Mononuclear cell (primary cell): ENCODE results near the gene EMX1. TPM values are rescaled to one million over a fixed set of nuclear protein-coding genes. Genes with fewer than 3 reads are reported as not detected.

Source experiments
- H3K27me3 ChIP-seq: 2 replicates; pipeline ENCODE4 v1.6.0; 2011; ENCODE audit warnings: low read length, control low read depth; ENCODE audit not compliant: insufficient read depth
- H3K4me1 ChIP-seq: 2 replicates; pipeline ENCODE4 v1.5.1; 2011; ENCODE audit warnings: mild to moderate bottlenecking, low read length, control low read depth; ENCODE audit not compliant: insufficient read depth
- H3K4me3 ChIP-seq: 2 replicates; pipeline ENCODE4 v1.5.1; 2011; ENCODE audit warnings: mild to moderate bottlenecking, low read length, moderate library complexity
- H3K9me3 ChIP-seq: 2 replicates; pipeline ENCODE4 v1.5.1; 2011; ENCODE audit warnings: low read depth, mild to moderate bottlenecking, control low read depth, low read length
- total RNA-seq: library from RNA; depleted of rRNA; stranded (reverse); fragments of >200 nt; gene quantifications from one replicate; pipeline ENCODE4 v1.2.3, GENCODE V29; 2012

EMX1 gene
- total RNA-seq: not detected

- Histone ChIP-seq H3K9me3 (no peaks in the 10 kb centered on the region), H3K27me3 (peaks cover 91% of the 10 kb centered on the region), H3K4me3 (peak within 1 kb of the TSS; percentile 6), H3K4me1 (peaks cover 51% of the 10 kb centered on the region)
These were observed at the start of gene EMX1 for GRCh38 chr2:72917138-72917876. Gene EMX1 (plus strand): TSS chr2:72917519. CDS start chr2:72917853, 334 bp downstream.

GRCh38 chr2:72871060-72871459 lies 46.3 kb upstream of the EMX1 start:
- Histone ChIP-seq H3K9me3 (no peaks in the 10 kb centered on the region), H3K4me3 (no peak overlapping the region), H3K4me1 (no peaks in the 10 kb centered on the region), H3K27me3 (peaks cover 65% of the 10 kb centered on the region)

GRCh38 chr2:72871880-72872279 lies 45.4 kb upstream of the EMX1 start:
- no peak overlapping the region for H3K4me3 ChIP-seq
- no peaks in the 10 kb centered on the region for H3K4me1 ChIP-seq
- no peaks in the 10 kb centered on the region for H3K9me3 ChIP-seq
- peaks cover 66% of the 10 kb centered on the region for H3K27me3 ChIP-seq

GRCh38 chr2:72883356-72883962 lies 33.9 kb upstream of the EMX1 start:
- Histone ChIP-seq H3K9me3 (no peaks in the 10 kb centered on the region), H3K4me1 (peaks cover 16% of the 10 kb centered on the region), H3K27me3 (peaks cover 56% of the 10 kb centered on the region), H3K4me3 (no peak overlapping the region)

GRCh38 chr2:72886505-72887031 lies 30.8 kb upstream of the EMX1 start:
- peaks cover 24% of the 10 kb centered on the region for H3K4me1 ChIP-seq
- no peaks in the 10 kb centered on the region for H3K9me3 ChIP-seq
- H3K4me3 ChIP-seq: no peak overlapping the region
- H3K27me3 ChIP-seq: peaks cover 52% of the 10 kb centered on the region

- Histone ChIP-seq H3K9me3 (no peaks in the 10 kb centered on the region), H3K4me1 (peaks cover 26% of the 10 kb centered on the region), H3K4me3 (peak within 1 kb of the TSS; percentile 41), H3K27me3 (peaks cover 48% of the 10 kb centered on the region)
These were observed 30.1 kb upstream of the EMX1 start, which contains the start of gene SPR for GRCh38 chr2:72887032-72887739. Gene SPR (plus strand): TSS chr2:72887408. CDS start chr2:72887433, 25 bp downstream.

GRCh38 chr2:72887740-72888437 lies 29.4 kb upstream of the EMX1 start:
- peaks cover 44% of the 10 kb centered on the region for H3K27me3 ChIP-seq
- H3K9me3 ChIP-seq: no peaks in the 10 kb centered on the region
- H3K4me3 ChIP-seq: peak overlapping the region; percentile 41
- H3K4me1 ChIP-seq: peaks cover 26% of the 10 kb centered on the region

GRCh38 chr2:72888438-72889202 lies 28.7 kb upstream of the EMX1 start:
- peaks cover 37% of the 10 kb centered on the region for H3K27me3 ChIP-seq
- no peaks in the 10 kb centered on the region for H3K9me3 ChIP-seq
- no peak overlapping the region for H3K4me3 ChIP-seq
- peaks cover 26% of the 10 kb centered on the region for H3K4me1 ChIP-seq

- peaks cover 36% of the 10 kb centered on the region for H3K27me3 ChIP-seq
- H3K4me1 ChIP-seq: peaks cover 26% of the 10 kb centered on the region
- no peaks in the 10 kb centered on the region for H3K9me3 ChIP-seq
- no peak overlapping the region for H3K4me3 ChIP-seq
These were observed 27.3 kb upstream of the EMX1 start for GRCh38 chr2:72889991-72890390.

- H3K27me3 ChIP-seq: peaks cover 28% of the 10 kb centered on the region
- no peak overlapping the region for H3K4me3 ChIP-seq
- no peaks in the 10 kb centered on the region for H3K9me3 ChIP-seq
- peaks cover 26% of the 10 kb centered on the region for H3K4me1 ChIP-seq
These were observed 26.1 kb upstream of the EMX1 start for GRCh38 chr2:72891091-72891818.

GRCh38 chr2:72892506-72893173 lies 24.7 kb upstream of the EMX1 start:
- Histone ChIP-seq H3K4me3 (no peak overlapping the region), H3K9me3 (no peaks in the 10 kb centered on the region), H3K27me3 (peaks cover 20% of the 10 kb centered on the region), H3K4me1 (peaks cover 18% of the 10 kb centered on the region)

- Histone ChIP-seq H3K4me3 (no peak overlapping the region), H3K4me1 (peaks cover 10% of the 10 kb centered on the region), H3K27me3 (peaks cover 19% of the 10 kb centered on the region), H3K9me3 (no peaks in the 10 kb centered on the region)
These were observed 23.6 kb upstream of the EMX1 start for GRCh38 chr2:72893594-72894319.

GRCh38 chr2:72894514-72894913 lies 22.8 kb upstream of the EMX1 start:
- H3K9me3 ChIP-seq: no peaks in the 10 kb centered on the region
- peaks cover 10% of the 10 kb centered on the region for H3K4me1 ChIP-seq
- H3K27me3 ChIP-seq: peaks cover 14% of the 10 kb centered on the region
- H3K4me3 ChIP-seq: no peak overlapping the region
